A673 (cell line): Measurements from ENCODE around the gene MIF.
"Not testable (repeated sequence)": the region's sequence is repeated elsewhere in the genome, so short reads cannot be mapped to it uniquely, and the experiment has no call there.

Experiments used
- EZH2 ChIP-seq: fragments of 200-600 bp; sonication (generic); IDR thresholded peaks from 2 replicates; pipeline ENCODE4 v1.6.1; 2017; ENCODE audit warnings: borderline replicate concordance, low read depth, mild to moderate bottlenecking, mixed read lengths, antibody characterized with exemption, low read length; ENCODE audit not compliant: poor library complexity, severe bottlenecking
- TF ChIP-seq, protein P1 (sequence below): fragments of 300-800, 200-600 bp; sonication (generic); conservative IDR thresholded peaks from 2 replicates; pipeline ENCODE4 v1.5.1; 2017; ENCODE audit warnings: low read depth, mild to moderate bottlenecking, antibody characterized with exemption, low read length, moderate library complexity, mixed read lengths

- TF ChIP-seq, protein P1, sequence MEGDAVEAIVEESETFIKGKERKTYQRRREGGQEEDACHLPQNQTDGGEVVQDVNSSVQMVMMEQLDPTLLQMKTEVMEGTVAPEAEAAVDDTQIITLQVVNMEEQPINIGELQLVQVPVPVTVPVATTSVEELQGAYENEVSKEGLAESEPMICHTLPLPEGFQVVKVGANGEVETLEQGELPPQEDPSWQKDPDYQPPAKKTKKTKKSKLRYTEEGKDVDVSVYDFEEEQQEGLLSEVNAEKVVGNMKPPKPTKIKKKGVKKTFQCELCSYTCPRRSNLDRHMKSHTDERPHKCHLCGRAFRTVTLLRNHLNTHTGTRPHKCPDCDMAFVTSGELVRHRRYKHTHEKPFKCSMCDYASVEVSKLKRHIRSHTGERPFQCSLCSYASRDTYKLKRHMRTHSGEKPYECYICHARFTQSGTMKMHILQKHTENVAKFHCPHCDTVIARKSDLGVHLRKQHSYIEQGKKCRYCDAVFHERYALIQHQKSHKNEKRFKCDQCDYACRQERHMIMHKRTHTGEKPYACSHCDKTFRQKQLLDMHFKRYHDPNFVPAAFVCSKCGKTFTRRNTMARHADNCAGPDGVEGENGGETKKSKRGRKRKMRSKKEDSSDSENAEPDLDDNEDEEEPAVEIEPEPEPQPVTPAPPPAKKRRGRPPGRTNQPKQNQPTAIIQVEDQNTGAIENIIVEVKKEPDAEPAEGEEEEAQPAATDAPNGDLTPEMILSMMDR = not testable (repeated sequence)
- TF ChIP-seq EZH2 = not testable (repeated sequence)
These were observed 34.0 kb upstream of the MIF start for GRCh38 chr22:23860187-23860586.
